Body of pancreas (tissue), 4 donors: ENCODE measurements around the gene APIP. TPM values are rescaled to one million over a fixed set of nuclear protein-coding genes. Genes with fewer than 3 reads are reported as not detected.
A peak's percentile ranks its signal among the peaks of the same experiment; 100 is the strongest.

Experiments used
- ATAC-seq: fragments of 150-250 bp; one replicate; pipeline ENCODE4 v1.9.1; 2016
- DNase-seq, 4 donors: peaks; one replicate each; pipeline ENCODE4 v3.0.0-alpha.2; 2019
- H3K27ac ChIP-seq, 4 donors: fragments of 200-600 bp; sonication (generic); 1 replicate in 3 of 4; 2 replicates in 1 of 4; pipeline versions ENCODE4 v1.5.1 to v1.6.1; 2016 to 2019; ENCODE audit warnings: mild to moderate bottlenecking in 1 of 4, mixed read lengths in 1 of 4, moderate library complexity in 1 of 4
- H3K27me3 ChIP-seq, 2 donors: fragments of 200-600 bp; sonication (generic); one replicate each; pipeline ENCODE4 v1.6.0; 2016; ENCODE audit warnings: mild to moderate bottlenecking in 1 of 2
- H3K36me3 ChIP-seq, 2 donors: fragments of 200-600 bp; sonication (generic); replicated peaks in 1 of 2; 2 replicates each; pipeline ENCODE4 v1.5.1; 2016; ENCODE audit warnings: low read depth in 2 of 2; ENCODE audit not compliant: insufficient read depth in 1 of 2
- H3K4me1 ChIP-seq: fragments of 200-600 bp; sonication (generic); one replicate; pipeline ENCODE4 v1.6.0; 2016
- H3K4me3 ChIP-seq, 2 donors: fragments of 200-600 bp; sonication (generic); 1 replicate in 1 of 2; 2 replicates in 1 of 2; pipeline ENCODE4 v1.5.1; 2016 to 2019
- H3K9me3 ChIP-seq, 3 donors: fragments of 200-600 bp; sonication (generic); 1 replicate in 2 of 3; 2 replicates in 1 of 3; pipeline ENCODE4 v1.5.1; 2016
- POLR2A ChIP-seq, 3 donors: fragments of 450-650 bp; IDR thresholded peaks; one replicate each; pipeline ENCODE4 v1.6.1; 2016; ENCODE audit warnings: antibody characterized with exemption in 3 of 3, mild to moderate bottlenecking in 2 of 3
- WGBS, 2 donors: methylation state at CpG; one replicate each; pipeline ENCODE4 v1.1.5; 2017; 5-methylcytosine and 5-hydroxymethylcytosine counted together
- intact Hi-C: fragments of 100-400 bp; cut with DNase I; formaldehyde crosslinking; loops from one replicate; pipeline ENCODE4 v1.15.1; 2023
- total RNA-seq, 2 donors: library from RNA; depleted of rRNA; stranded (reverse); fragments of >200 nt; gene quantifications; one replicate each; pipeline ENCODE4 v1.1.0, GENCODE V29; 2016
- TF ChIP-seq, protein P1 (sequence below), 7 experiments: fragments of 450-650 bp in 4 of 7; fragments of 200-600 bp in 3 of 7; sonication (generic) in 3 of 7; IDR thresholded peaks; one replicate each; pipeline ENCODE4 v1.5.1; 2016 to 2019; ENCODE audit warnings: antibody characterized with exemption in 7 of 7

Gene APIP
- total RNA-seq, 2 donors from 2014 or later = 8.9 to 36.8 TPM

DNA sequence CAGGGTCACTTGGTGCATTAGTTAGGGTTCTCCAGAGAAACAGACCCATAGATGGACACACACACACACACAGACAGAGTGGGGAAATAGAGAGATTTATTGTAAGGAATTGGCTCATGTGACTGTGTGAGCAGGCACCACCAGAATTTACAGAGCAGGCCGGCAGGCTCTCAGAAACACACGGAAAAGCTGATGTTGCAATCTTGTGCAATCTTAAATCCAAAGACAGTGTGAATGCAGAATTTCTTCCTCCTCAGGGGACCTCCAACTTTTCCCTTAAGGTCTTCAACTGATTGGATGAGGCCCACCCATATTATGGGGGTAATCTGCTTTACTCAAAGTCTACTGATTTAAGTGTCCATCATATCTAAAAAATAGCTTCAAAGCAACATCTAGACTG lies 49.8 kb downstream of the APIP start:
- Histone ChIP-seq H3K36me3 (no peaks in the 10 kb centered on the region), H3K9me3 (no peaks in the 10 kb centered on the region), H3K27ac (no peak overlapping the region), H3K4me1 (no peaks in the 10 kb centered on the region), H3K4me3 (no peak overlapping the region), H3K27me3 (no peaks in the 10 kb centered on the region)
- ATAC-seq (no peak), DNase-seq (peak in 1 of 4 donors; percentile 8)
- TF ChIP-seq POLR2A (IDR thresholded peaks at IDR 0.05) = no peak
- TF ChIP-seq, protein P1, sequence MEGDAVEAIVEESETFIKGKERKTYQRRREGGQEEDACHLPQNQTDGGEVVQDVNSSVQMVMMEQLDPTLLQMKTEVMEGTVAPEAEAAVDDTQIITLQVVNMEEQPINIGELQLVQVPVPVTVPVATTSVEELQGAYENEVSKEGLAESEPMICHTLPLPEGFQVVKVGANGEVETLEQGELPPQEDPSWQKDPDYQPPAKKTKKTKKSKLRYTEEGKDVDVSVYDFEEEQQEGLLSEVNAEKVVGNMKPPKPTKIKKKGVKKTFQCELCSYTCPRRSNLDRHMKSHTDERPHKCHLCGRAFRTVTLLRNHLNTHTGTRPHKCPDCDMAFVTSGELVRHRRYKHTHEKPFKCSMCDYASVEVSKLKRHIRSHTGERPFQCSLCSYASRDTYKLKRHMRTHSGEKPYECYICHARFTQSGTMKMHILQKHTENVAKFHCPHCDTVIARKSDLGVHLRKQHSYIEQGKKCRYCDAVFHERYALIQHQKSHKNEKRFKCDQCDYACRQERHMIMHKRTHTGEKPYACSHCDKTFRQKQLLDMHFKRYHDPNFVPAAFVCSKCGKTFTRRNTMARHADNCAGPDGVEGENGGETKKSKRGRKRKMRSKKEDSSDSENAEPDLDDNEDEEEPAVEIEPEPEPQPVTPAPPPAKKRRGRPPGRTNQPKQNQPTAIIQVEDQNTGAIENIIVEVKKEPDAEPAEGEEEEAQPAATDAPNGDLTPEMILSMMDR (IDR thresholded peaks at IDR 0.05) = no peak
- intact Hi-C loops = no loop called here
- WGBS, 2 donors = 76 to 100% methylated on average over 2 of the region's 2 CpGs

DNA sequence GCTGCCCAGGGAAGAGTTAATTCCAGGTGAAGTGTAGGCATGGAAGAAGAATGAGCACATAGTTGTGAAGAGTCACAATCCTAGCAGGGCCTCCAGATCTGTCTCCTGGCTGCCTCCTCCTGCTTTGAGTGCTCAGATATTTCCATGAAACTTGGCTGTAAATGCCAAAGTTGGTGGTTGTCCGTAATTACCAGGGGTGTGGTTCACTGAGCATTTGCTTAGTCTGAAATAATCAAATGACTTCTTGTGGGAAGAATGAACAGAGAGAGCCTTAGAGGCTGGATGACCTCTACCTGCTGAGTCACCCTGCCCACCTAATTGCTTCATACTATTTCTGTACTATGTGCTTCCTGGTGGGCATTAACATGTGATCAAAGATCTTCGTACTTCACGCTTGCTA lies 50.9 kb downstream of the APIP start:
- no peaks in the 10 kb centered on the region for H3K27me3 ChIP-seq
- no peak overlapping the region for H3K4me3 ChIP-seq
- intact Hi-C loops = no loop called here
- ATAC-seq (no peak), DNase-seq (no peak)
- no peaks in the 10 kb centered on the region for H3K9me3 ChIP-seq
- TF ChIP-seq, protein P1 (IDR thresholded peaks at IDR 0.05) = no peak
- no peak for TF ChIP-seq POLR2A (IDR thresholded peaks at IDR 0.05)
- 84 to 99% methylated on average over 3 of the region's 3 CpGs for WGBS, 2 donors
- H3K36me3 ChIP-seq = no peaks in the 10 kb centered on the region
- H3K4me1 ChIP-seq = no peaks in the 10 kb centered on the region
- no peak overlapping the region for H3K27ac ChIP-seq

DNA sequence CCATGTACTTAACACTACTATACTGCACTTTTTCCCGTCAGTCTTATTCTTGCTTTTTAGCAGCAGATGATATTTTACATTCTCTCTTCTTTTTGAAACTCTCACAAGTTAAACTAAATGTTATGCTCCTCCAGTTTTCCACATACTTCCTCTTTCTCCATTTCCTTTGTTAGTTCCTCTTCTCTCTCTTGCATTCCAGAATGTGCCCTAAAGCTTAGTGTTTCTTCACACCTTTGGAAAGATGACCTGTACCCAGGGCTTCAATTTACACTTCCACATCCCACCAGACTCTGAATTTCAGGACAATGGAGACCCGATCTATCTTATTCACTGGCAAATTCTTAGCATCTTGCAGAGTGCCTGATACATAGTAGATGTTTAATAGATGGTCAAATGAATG lies 51.8 kb downstream of the APIP start:
- intact Hi-C loops = no loop called here
- ATAC-seq (no peak), DNase-seq (no peak)
- 82 to 85% methylated on average over 2 of the region's 2 CpGs for WGBS, 2 donors
- Histone ChIP-seq H3K27ac (no peak overlapping the region), H3K36me3 (no peaks in the 10 kb centered on the region), H3K4me3 (no peak overlapping the region), H3K27me3 (no peaks in the 10 kb centered on the region), H3K4me1 (no peaks in the 10 kb centered on the region), H3K9me3 (no peaks in the 10 kb centered on the region)
- no peak for TF ChIP-seq POLR2A (IDR thresholded peaks at IDR 0.05)
- TF ChIP-seq, protein P1 (IDR thresholded peaks at IDR 0.05) = no peak

DNA sequence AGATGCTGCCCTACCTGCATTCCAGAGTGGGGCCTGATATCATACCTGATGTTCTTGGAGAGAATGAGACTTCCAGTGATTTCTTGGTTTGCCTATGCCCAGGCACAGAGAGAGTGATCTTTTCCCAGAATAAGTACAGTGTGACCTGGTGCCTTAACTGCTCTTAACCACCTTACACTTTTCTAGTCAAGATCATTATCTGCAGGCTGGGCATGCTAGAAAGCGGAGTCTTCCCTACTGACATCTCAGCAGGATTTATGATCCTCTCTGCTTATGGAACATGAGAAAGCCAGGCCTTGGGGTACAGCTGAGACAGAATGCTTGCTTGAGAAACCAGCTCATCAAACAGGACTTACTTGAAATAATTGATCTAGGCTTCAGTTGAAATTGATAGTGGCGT lies 53.1 kb downstream of the APIP start:
- Histone ChIP-seq H3K4me3 (no peak overlapping the region), H3K4me1 (no peaks in the 10 kb centered on the region), H3K9me3 (no peaks in the 10 kb centered on the region), H3K36me3 (no peaks in the 10 kb centered on the region), H3K27ac (no peak overlapping the region), H3K27me3 (no peaks in the 10 kb centered on the region)
- intact Hi-C loops = no loop called here
- WGBS, 2 donors = 48 to 67% methylated on average over 2 of the region's 2 CpGs
- DNase-seq = no peak
- TF ChIP-seq POLR2A (IDR thresholded peaks at IDR 0.05) = no peak
- TF ChIP-seq, protein P1 (IDR thresholded peaks at IDR 0.05) = no peak
- no peak for ATAC-seq

DNA sequence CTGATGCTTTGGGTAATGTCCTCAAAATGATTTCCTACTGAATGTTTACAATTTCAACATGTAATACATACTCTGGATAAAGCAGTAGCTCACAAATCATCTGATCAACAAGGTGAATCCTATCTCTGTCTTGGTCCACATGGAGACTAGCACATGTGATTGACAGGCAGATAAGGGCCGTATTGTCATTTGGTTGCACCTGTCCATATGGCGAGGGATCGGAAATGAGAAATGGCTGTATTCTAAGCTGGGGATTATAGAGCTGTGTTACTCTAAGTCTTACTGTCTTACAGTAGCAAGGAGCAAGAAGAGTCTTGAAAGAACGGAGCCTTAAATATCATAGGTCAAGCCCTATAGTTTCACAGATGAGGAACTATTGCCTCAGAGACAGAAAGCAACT lies 55.7 kb downstream of the APIP start:
- TF ChIP-seq POLR2A (IDR thresholded peaks at IDR 0.05) = no peak
- TF ChIP-seq, protein P1 (IDR thresholded peaks at IDR 0.05) = no peak
- no peak overlapping the region for H3K4me3 ChIP-seq
- no peaks in the 10 kb centered on the region for H3K4me1 ChIP-seq
- no peaks in the 10 kb centered on the region for H3K36me3 ChIP-seq
- ATAC-seq (no peak), DNase-seq (no peak)
- intact Hi-C loops = no loop called here
- no peaks in the 10 kb centered on the region for H3K9me3 ChIP-seq
- H3K27ac ChIP-seq = no peak overlapping the region
- WGBS, 2 donors = 83 to 86% methylated on average over 4 of the region's 4 CpGs
- H3K27me3 ChIP-seq = no peaks in the 10 kb centered on the region
